Natural killer cell (primary cell): ENCODE data around the gene PIK3C2G. TPM values are rescaled to one million over a fixed set of nuclear protein-coding genes. Genes with fewer than 3 reads are reported as not detected.

ENCODE experiments used
- ATAC-seq, 3 donors: fragments of 150-1000 bp in 2 of 3; fragments of 200-7000 bp in 1 of 3; cut with Tn5 transposase; 1 replicate in 1 of 3; 2 replicates in 2 of 3; pipeline ENCODE4 v1.10.0; 2021; ENCODE audit warnings: mild to moderate bottlenecking in 2 of 3, moderate library complexity in 2 of 3
- DNase-seq, 2 donors: peaks; one replicate each; pipeline versions ENCODE4 v3.0.0 to v3.0.0-alpha.2; 2013 to 2021; ENCODE audit warnings: mixed read lengths in 1 of 2
- H3K27ac ChIP-seq: one replicate; pipeline ENCODE4 v1.5.1; 2013; ENCODE audit warnings: mild to moderate bottlenecking, low read length
- H3K27me3 ChIP-seq: one replicate; pipeline ENCODE4 v1.6.1; 2013; ENCODE audit warnings: low read length; ENCODE audit not compliant: control insufficient read depth, insufficient read depth
- H3K36me3 ChIP-seq: one replicate; pipeline ENCODE4 v1.6.1; 2013; ENCODE audit warnings: low read length; ENCODE audit not compliant: control insufficient read depth, insufficient read depth
- H3K4me1 ChIP-seq: one replicate; pipeline ENCODE4 v1.6.1; 2013; ENCODE audit warnings: low read length; ENCODE audit not compliant: control insufficient read depth, insufficient read depth
- H3K4me3 ChIP-seq: one replicate; pipeline ENCODE4 v1.5.1; 2013; ENCODE audit warnings: low read length
- H3K9me3 ChIP-seq: one replicate; pipeline ENCODE4 v1.6.1; 2013; ENCODE audit warnings: low read length; ENCODE audit not compliant: control insufficient read depth, insufficient read depth
- H3K27ac Mint-ChIP-seq, 2 donors: one replicate each; pipeline ENCODE4 v1.8.0; 2022; ENCODE audit warnings: mild to moderate bottlenecking in 2 of 2, mixed read lengths in 2 of 2, moderate library complexity in 1 of 2
- H3K27me3 Mint-ChIP-seq, 2 donors: one replicate each; pipeline ENCODE4 v1.8.0; 2022; ENCODE audit warnings: low read depth in 2 of 2, mixed read lengths in 2 of 2
- H3K36me3 Mint-ChIP-seq: one replicate; pipeline ENCODE4 v1.8.0; 2022; ENCODE audit warnings: mixed read lengths
- H3K4me1 Mint-ChIP-seq, 2 donors: one replicate each; pipeline ENCODE4 v1.8.0; 2022; ENCODE audit warnings: mixed read lengths in 2 of 2
- H3K4me3 Mint-ChIP-seq: one replicate; pipeline ENCODE4 v1.8.0; 2022; ENCODE audit warnings: mild to moderate bottlenecking, moderate library complexity, mixed read lengths
- H3K9me3 Mint-ChIP-seq, 2 donors: one replicate each; pipeline ENCODE4 v1.8.0; 2022; ENCODE audit warnings: mixed read lengths in 2 of 2
- CTCF ChIP-seq: fragments of 200-600 bp; IDR thresholded peaks from one replicate; pipeline ENCODE4 v1.8.0; 2022; ENCODE audit warnings: antibody characterized with exemption
- WGBS: methylation state at CpG from one replicate; pipeline ENCODE4 v1.1.7; 2013; ENCODE audit warnings: missing lambda C conversion rate; ENCODE audit not compliant: insufficient coverage; 5-methylcytosine and 5-hydroxymethylcytosine counted together
- intact Hi-C: fragments of 100-400 bp; cut with micrococcal nuclease; formaldehyde crosslinking; loops from one replicate; pipeline ENCODE4 v1.14.2; 2022
- total RNA-seq, 4 donors: library from RNA; stranded (reverse); fragments of 120-200 nt in 1 of 4; gene quantifications; one replicate each; pipeline versions ENCODE4 v1.2.3 to v1.2.4, GENCODE V29; 2013 to 2022

PIK3C2G gene
- total RNA-seq, 3 donors from 2014 or later (not counting 1 experiment from before 2014, with no cell fraction given), result not detected

GRCh38 chr12:18262514-18262913 lies 1.2 kb downstream of the PIK3C2G start:
- intact Hi-C loops, result no loop called here
- Mint-ChIP-seq H3K4me3 (no peak overlapping the region), H3K9me3 (peaks cover 2 to 7% of the 10 kb centered on the region in 2 donors), H3K4me1 (no peaks in the 10 kb centered on the region), H3K36me3 (no peaks in the 10 kb centered on the region), H3K27me3 (no peaks in the 10 kb centered on the region), H3K27ac (no peak overlapping the region)
- no peaks in the 10 kb centered on the region for H3K36me3 ChIP-seq
- H3K4me1 ChIP-seq, result no peaks in the 10 kb centered on the region
- no peak for DNase-seq
- H3K9me3 ChIP-seq, result no peaks in the 10 kb centered on the region
- WGBS, result 55% methylated on average over 1 of the region's 2 CpGs
- H3K4me3 ChIP-seq, result no peak overlapping the region
- ATAC-seq, result no peak
- no peaks in the 10 kb centered on the region for H3K27me3 ChIP-seq
- H3K27ac ChIP-seq, result no peak overlapping the region
- no peak for TF ChIP-seq CTCF

GRCh38 chr12:18264581-18265075 lies 3.3 kb downstream of the PIK3C2G start:
- no peaks in the 10 kb centered on the region for H3K27me3 ChIP-seq
- TF ChIP-seq CTCF, result no peak
- WGBS, result 65% methylated on average over 1 of the region's 1 CpG
- H3K9me3 Mint-ChIP-seq, result peaks cover 6 to 7% of the 10 kb centered on the region in 2 donors
- no peaks in the 10 kb centered on the region for H3K36me3 ChIP-seq
- no peaks in the 10 kb centered on the region for H3K4me1 Mint-ChIP-seq
- intact Hi-C loops, result no loop called here
- ATAC-seq (no peak), DNase-seq (no peak)
- no peak overlapping the region for H3K4me3 ChIP-seq
- H3K9me3 ChIP-seq, result no peaks in the 10 kb centered on the region
- no peak overlapping the region for H3K27ac ChIP-seq
- H3K27ac Mint-ChIP-seq, result no peak overlapping the region
- H3K4me1 ChIP-seq, result no peaks in the 10 kb centered on the region
- H3K4me3 Mint-ChIP-seq, result no peak overlapping the region
- no peaks in the 10 kb centered on the region for H3K36me3 Mint-ChIP-seq
- H3K27me3 Mint-ChIP-seq, result no peaks in the 10 kb centered on the region

- no peaks in the 10 kb centered on the region for H3K36me3 Mint-ChIP-seq
- H3K27ac Mint-ChIP-seq, result no peak overlapping the region
- WGBS, result 88% methylated on average over 8 of the region's 9 CpGs
Measured at GRCh38 chr12:18267427-18268099, 6.2 kb downstream of the PIK3C2G start.

More at GRCh38 chr12:18267427-18268099, 6.2 kb downstream of the PIK3C2G start:
- Mint-ChIP-seq H3K9me3 (peaks cover 9 to 10% of the 10 kb centered on the region in 2 donors), H3K27me3 (no peaks in the 10 kb centered on the region), H3K4me3 (no peak overlapping the region), H3K4me1 (no peaks in the 10 kb centered on the region)
- H3K9me3 ChIP-seq, result no peaks in the 10 kb centered on the region
- intact Hi-C loops, result no loop called here
- no peak for DNase-seq
- ATAC-seq, result no peak
- no peak overlapping the region for H3K27ac ChIP-seq
- no peaks in the 10 kb centered on the region for H3K36me3 ChIP-seq
- H3K27me3 ChIP-seq, result no peaks in the 10 kb centered on the region
- TF ChIP-seq CTCF, result no peak
- H3K4me3 ChIP-seq, result no peak overlapping the region
- no peaks in the 10 kb centered on the region for H3K4me1 ChIP-seq
